Body of pancreas (tissue), 4 donors: ENCODE data around the gene MYO10.

Experiments
- POLR2A ChIP-seq, 3 donors: fragments of 450-650 bp; IDR thresholded peaks; one replicate each; pipeline ENCODE4 v1.6.1; 2016; ENCODE audit warnings: antibody characterized with exemption in 3 of 3, mild to moderate bottlenecking in 2 of 3
- TF ChIP-seq, protein P1 (sequence below), 7 experiments: fragments of 450-650 bp in 4 of 7; fragments of 200-600 bp in 3 of 7; sonication (generic) in 3 of 7; IDR thresholded peaks; one replicate each; pipeline ENCODE4 v1.5.1; 2016 to 2019; ENCODE audit warnings: antibody characterized with exemption in 7 of 7

- TF ChIP-seq, protein P1, sequence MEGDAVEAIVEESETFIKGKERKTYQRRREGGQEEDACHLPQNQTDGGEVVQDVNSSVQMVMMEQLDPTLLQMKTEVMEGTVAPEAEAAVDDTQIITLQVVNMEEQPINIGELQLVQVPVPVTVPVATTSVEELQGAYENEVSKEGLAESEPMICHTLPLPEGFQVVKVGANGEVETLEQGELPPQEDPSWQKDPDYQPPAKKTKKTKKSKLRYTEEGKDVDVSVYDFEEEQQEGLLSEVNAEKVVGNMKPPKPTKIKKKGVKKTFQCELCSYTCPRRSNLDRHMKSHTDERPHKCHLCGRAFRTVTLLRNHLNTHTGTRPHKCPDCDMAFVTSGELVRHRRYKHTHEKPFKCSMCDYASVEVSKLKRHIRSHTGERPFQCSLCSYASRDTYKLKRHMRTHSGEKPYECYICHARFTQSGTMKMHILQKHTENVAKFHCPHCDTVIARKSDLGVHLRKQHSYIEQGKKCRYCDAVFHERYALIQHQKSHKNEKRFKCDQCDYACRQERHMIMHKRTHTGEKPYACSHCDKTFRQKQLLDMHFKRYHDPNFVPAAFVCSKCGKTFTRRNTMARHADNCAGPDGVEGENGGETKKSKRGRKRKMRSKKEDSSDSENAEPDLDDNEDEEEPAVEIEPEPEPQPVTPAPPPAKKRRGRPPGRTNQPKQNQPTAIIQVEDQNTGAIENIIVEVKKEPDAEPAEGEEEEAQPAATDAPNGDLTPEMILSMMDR (IDR thresholded peaks at IDR 0.05) = no peak
- no peak for TF ChIP-seq POLR2A (IDR thresholded peaks at IDR 0.05)
These were observed 8.0 kb upstream of the MYO10 start for GRCh38 chr5:16943846-16944678.
